Gastrocnemius medialis (tissue), 4 donors: ENCODE results near the gene SLC6A19.

ENCODE experiments used
- CTCF ChIP-seq, 5 experiments: fragments of 450-650 bp in 3 of 5; fragments of 200-600 bp in 2 of 5; sonication (generic) in 2 of 5; IDR thresholded peaks in 4 of 5; conservative IDR thresholded peaks in 1 of 5; 1 replicate in 4 of 5; 2 replicates in 1 of 5; pipeline ENCODE4 v1.5.1; 2016 to 2019; ENCODE audit warnings: antibody characterized with exemption in 5 of 5, mild to moderate bottlenecking in 3 of 5, moderate library complexity in 3 of 5
- POLR2A ChIP-seq, 2 donors: fragments of 450-650 bp; IDR thresholded peaks; one replicate each; pipeline ENCODE4 v1.6.1; 2017; ENCODE audit warnings: antibody characterized with exemption in 2 of 2, mild to moderate bottlenecking in 2 of 2, moderate library complexity in 2 of 2

GRCh38 chr5:1255081-1255561 lies 53.7 kb downstream of the SLC6A19 start:
- TF ChIP-seq CTCF (IDR thresholded peaks at IDR 0.05 in 4 of 5, conservative IDR thresholded peaks at IDR 0.05 in 1 of 5) (no peak), POLR2A (IDR thresholded peaks at IDR 0.05) (no peak)
